ENCODE results near the gene NBL1.

NBL1 gene

GRCh38 chr1:19643602-19644394, at the start of gene NBL1:
TSS of gene NBL1 (plus strand) at chr1:19644311. CDS start at chr1:19655031, 10,720 bp downstream.
- no peak for DNase-seq

- DNase-seq = peak; percentile 85
Observed at GRCh38 chr1:19596065-19596713, 47.9 kb upstream of the NBL1 start.

GRCh38 chr1:19596714-19597495, 47.2 kb upstream of the NBL1 start:
- DNase-seq = peak; percentile 99

GRCh38 chr1:19597496-19598309, 46.4 kb upstream of the NBL1 start:
- peak; percentile 33 for DNase-seq

- DNase-seq = no peak
Observed at GRCh38 chr1:19599810-19600209, 44.3 kb upstream of the NBL1 start.

DNA sequence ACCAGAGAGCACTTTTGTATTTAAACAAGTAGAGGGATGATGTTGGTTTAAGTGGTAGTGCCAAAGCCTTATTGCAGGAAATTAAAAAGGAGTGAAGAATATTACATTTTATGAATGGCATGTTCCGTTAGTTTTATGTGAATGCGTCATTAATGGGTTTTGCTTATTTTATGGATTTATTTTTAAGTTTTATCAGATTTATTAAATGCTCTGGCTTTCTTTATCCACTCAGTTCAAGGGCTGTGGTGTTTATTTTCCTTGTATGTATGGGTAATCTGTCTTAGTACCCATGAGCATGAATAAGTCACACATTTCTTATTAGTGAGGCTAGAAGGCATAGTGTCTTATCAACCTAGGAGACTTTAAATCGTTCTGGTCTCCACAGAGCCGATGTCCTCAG, 41.6 kb upstream of the NBL1 start:
- no peak for DNase-seq

DNA sequence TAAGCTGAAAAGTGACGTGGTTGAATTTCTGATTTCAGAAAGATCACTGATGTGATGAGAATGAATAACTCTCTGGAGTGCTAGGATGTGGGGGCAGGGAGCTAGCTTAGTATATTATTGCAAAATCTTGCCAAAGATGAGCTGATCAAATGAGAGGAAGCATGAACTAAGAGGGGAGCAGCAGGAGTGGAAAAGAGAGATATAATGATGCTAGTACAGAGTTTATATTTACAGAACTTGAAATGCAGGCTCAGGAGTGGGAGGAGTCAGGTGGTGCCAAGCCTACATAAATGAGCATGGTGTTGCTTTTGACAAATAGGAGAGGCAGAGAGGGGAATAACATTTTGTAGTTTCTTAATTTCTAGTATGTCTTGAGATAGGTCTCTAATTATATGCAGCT, 38.1 kb upstream of the NBL1 start:
- no peak for DNase-seq

GRCh38 chr1:19606817-19607642, 37.1 kb upstream of the NBL1 start:
- DNase-seq = no peak

- DNase-seq = no peak
Observed at GRCh38 chr1:19608232-19608631, 35.9 kb upstream of the NBL1 start.

DNA sequence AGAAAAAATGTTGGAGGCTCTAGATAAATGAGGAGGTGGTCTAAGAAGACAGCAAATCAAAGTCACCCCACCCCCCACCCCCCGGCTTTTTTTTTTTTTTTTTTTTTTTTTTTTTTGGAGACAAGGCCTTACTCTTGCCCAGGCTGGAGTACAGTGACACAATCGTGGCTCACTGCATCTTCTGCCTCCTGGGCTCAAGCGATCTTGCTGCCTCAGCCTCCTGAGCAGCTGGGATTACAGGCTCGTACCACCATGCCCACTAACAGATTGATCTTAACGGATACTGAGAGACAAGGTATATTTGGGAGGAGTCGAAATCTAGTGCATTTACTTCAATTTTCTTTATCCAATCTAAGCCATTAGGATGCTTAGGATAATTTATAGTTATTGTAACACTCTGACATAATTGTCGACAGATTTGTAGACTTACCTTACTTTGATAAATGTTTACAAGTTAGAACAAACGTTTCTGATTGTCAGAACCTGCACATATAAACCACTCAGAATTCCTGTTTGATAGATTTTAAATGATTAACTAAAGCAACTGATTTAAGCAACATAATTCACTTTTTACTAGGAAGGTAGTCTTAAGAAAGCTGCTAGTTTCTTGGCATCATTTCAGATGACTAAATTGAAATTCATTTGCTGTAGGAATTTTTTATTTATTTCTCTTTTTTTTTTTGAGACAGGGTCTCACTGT, 33.7 kb upstream of the NBL1 start:
- no peak for DNase-seq

DNA sequence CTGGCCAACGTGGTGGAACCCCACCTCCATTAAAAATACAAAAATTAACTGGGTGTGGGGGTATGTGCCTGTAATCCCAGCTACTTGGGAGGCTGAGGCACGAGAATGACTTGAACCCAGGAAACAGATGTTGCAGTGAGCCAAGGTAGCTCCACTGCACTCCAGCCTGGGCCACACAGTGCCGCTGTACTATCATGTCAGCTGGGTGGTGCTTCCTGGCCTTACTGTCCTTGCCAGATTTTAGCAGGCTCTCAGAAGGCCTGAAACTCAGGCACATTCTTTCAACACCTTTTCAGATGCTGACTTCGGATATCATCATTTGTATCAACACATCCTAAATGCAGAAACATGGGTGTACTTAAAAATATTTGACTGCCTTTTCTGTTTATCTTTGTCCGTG, 31.6 kb upstream of the NBL1 start:
- no peak for DNase-seq

GRCh38 chr1:19613171-19613703, 30.9 kb upstream of the NBL1 start:
- DNase-seq = no peak

DNA sequence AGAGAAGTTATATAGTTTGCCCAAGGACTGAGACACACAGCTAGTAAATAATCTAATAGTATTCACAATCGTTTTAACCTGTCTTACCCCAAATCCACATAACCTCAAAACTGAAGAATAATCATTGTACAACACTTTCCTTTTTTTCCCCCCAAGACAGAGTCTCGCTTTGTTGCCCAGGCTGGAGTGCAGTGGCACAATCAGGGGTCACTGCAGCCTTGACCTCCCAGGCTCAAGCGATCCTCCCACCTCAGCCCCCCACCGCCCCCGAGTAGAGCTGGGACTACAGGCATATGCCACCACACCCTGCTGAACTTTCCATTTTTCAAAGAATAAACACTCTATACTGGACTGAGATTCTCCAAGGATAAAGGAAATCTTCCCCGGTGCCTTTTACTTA, 28.7 kb upstream of the NBL1 start:
- no peak for DNase-seq

- DNase-seq = no peak
Observed at GRCh38 chr1:19616489-19616888, 27.6 kb upstream of the NBL1 start.

DNA sequence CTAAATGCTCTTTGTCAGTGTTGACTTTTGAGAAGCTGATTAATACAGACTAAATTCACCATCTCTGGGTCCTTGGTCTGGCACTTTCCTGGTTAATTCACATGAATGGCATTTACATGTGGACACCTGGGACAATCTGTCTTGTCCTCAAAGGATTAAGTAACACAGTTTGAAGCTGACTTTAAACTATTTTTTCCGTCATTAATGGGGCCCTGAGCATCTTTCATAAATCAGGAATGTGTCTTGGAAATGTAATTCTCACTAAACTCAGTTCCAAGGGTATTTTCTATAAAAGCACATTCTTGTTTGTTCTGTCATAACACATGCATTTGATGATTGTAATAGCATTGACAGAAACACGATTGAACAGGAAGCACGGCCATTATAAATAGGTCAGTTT, 26.7 kb upstream of the NBL1 start:
- no peak for DNase-seq

GRCh38 chr1:19618428-19618827, 25.7 kb upstream of the NBL1 start:
- DNase-seq = no peak

DNA sequence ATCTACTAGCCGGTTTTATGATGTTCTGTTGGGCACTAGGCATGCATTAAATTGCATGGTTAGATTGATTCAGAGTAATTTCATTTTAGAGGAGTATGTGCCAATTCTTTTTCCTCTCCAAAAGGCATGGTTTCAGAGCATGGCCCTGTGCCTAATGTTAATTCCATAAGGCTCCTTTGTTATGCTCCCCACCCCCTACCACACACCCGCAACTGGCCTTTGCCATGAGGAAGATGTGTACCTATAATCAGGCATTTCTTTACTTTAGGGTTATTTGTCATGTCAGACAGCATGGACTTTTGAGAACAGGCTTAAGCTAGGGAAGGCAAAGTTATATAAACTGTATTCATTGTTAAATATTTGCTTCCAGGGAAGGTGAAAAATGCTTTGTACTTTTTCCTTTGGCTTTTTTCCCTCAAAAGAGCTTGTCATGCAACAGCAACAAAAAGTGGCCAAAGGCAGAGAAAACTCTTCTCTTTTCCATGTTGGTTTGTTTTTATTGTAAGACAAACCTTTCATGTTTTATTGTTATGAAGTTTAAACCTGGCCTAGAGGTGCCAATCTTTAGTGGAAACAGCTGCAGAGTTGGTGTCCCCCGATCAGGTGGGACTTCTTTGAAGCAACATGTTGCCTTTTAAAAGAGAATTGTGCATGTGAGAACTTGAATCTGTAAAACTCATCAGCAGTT, 24.3 kb upstream of the NBL1 start:
- DNase-seq = no peak

DNA sequence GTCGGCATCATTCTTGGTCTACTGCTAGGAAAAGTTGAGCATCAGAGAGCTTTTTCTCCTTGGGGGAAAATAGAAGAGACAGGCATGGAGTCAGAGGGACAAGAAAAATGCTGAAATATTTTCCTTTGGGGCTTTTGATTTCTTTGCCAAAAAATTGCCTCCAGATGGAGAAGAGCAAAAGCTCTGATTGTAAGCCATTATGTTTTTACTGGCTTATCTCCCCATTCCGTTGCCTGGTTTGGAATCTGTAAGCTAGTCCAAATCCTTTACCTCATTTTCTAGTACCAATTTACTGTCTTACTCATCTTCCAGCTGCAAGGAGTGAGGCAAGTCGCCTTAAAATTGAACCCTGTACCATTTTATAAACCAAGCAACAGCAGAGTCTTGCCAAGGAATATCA, 23.3 kb upstream of the NBL1 start:
- no peak for DNase-seq

DNA sequence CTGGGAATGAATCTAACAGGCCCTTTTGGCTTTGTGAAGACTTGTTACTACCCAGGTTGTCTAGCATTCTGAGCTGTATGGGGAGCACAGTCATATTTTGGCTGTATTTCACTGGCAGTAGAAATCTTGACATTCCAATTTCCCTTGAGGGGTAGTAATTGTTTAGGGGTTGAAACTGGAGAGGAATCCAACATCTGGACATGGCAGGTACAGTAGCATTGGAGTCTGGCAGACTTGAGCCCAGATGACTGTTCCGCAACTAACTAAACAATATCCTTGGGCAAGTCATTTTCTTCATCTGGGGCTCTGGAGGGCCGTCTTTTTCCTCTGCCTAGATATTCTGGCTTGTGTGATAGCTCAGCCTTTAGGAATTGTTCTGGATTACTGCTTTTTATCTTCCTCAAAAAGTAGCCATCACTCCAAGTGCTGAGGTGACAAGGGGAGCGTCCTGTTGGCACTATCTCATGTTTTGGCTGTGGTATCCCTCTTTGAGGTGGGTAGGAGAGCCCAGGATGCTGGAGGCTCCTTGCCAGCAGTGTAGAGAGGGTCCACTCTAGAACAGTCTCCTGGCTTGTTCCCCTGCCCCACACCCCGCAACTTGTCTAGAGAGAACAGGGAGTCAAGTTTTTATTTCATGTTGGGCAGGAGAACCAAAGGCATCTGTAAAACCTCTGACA, 22.7 kb upstream of the NBL1 start:
- no peak for DNase-seq

DNA sequence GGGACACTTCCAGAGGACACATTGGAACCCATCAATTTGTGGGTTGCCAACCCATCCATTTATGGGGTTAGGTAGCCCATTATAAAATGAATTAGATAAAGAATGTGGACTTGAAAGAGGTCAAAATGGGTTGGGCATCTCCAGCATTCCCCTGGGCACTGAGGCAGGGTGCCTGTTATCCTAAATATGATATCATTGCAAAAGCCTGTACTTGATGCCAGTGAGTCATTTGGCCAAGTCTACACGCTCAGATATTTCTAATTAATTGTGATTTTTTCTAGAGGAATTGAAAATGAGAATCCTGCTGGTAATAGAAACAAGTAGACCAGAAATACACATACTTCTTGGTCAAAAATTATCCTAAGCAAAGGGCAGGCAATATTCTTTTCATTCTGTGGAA, 21.9 kb upstream of the NBL1 start:
- DNase-seq = no peak
